HEK293 (cell line): ENCODE measurements around the gene DSEL.

Experiments used
- CTCF ChIA-PET: fragments of 350-600 bp; formaldehyde crosslinking; extraction: SDS; loops from one replicate; lab custom pipeline; 2021; ENCODE audit warnings: antibody characterized with exemption; lab: Yijun Ruan, JAX
- POLR2A ChIA-PET: fragments of 300-600 bp; formaldehyde crosslinking; extraction: SDS; loops from one replicate; lab custom pipeline; 2020; ENCODE audit warnings: antibody characterized with exemption, inconsistent platforms; lab: Yijun Ruan, JAX
- H3K27ac ChIP-seq: fragments of 200-500 bp; sonication (Bioruptor generic); 2 replicates; pipeline ENCODE4 v1.5.1; 2014; ENCODE audit warnings: low read depth, low read length, control low read depth, inconsistent platforms; ENCODE audit errors: extremely low read depth
- H3K36me3 ChIP-seq, 2 experiments: fragments of 200-500 bp in 1 of 2; sonication (Bioruptor generic) in 1 of 2; 1 replicate in 1 of 2; 2 replicates in 1 of 2; pipeline ENCODE4 v1.5.1; 2014 to 2017; ENCODE audit warnings: inconsistent platforms in 2 of 2, low read length in 2 of 2; ENCODE audit not compliant: control insufficient read depth in 2 of 2, insufficient read depth in 1 of 2
- H3K4me1 ChIP-seq: fragments of 200-500 bp; sonication (Bioruptor generic); 2 replicates; pipeline ENCODE4 v1.5.1; 2014; ENCODE audit warnings: mild to moderate bottlenecking, low read length, inconsistent platforms; ENCODE audit not compliant: control insufficient read depth, insufficient read depth
- H3K4me3 ChIP-seq: 2 replicates; pipeline ENCODE4 v1.5.1; 2011; ENCODE audit warnings: low read depth, mild to moderate bottlenecking, control low read depth, low read length, moderate library complexity
- H3K9me3 ChIP-seq: fragments of 200-500 bp; sonication (Bioruptor generic); 2 replicates; pipeline ENCODE4 v1.5.1; 2014; ENCODE audit warnings: low read depth, low read length, inconsistent platforms; ENCODE audit not compliant: control insufficient read depth, insufficient read depth
- IKZF3 ChIP-seq: fragments of 450-650 bp; IDR thresholded peaks from 2 replicates; pipeline ENCODE4 v1.5.0; 2018; ENCODE audit warnings: missing biosample characterization, mild to moderate bottlenecking, missing genetic modification characterization, moderate library complexity
- KLF7 ChIP-seq: fragments of 450-650 bp; formaldehyde crosslinking; IDR thresholded peaks from 2 replicates; pipeline ENCODE4 v1.5.1; 2016; ENCODE audit warnings: missing biosample characterization, missing genetic modification characterization, borderline replicate concordance
- OSR2 ChIP-seq: fragments of 450-650 bp; formaldehyde crosslinking; IDR thresholded peaks from 2 replicates; pipeline ENCODE4 v1.5.1; 2016; ENCODE audit warnings: missing biosample characterization, missing genetic modification characterization
- SP7 ChIP-seq: fragments of 450-650 bp; formaldehyde crosslinking; IDR thresholded peaks from 2 replicates; pipeline ENCODE4 v1.5.1; 2016; ENCODE audit warnings: missing biosample characterization, missing genetic modification characterization
- ZBTB20 ChIP-seq: fragments of 450-650 bp; formaldehyde crosslinking; IDR thresholded peaks from 2 replicates; pipeline ENCODE4 v1.5.1; 2016; ENCODE audit warnings: missing biosample characterization, missing genetic modification characterization
- ZBTB8A ChIP-seq: fragments of 450-650 bp; formaldehyde crosslinking; IDR thresholded peaks from 2 replicates; pipeline ENCODE4 v1.5.1; 2016; ENCODE audit warnings: missing biosample characterization, missing genetic modification characterization
- ZNF114 ChIP-seq: fragments of 450-650 bp; formaldehyde crosslinking; IDR thresholded peaks from 2 replicates; pipeline ENCODE4 v1.5.0; 2017; ENCODE audit warnings: missing biosample characterization, missing genetic modification characterization
- ZNF16 ChIP-seq: fragments of 450-650 bp; formaldehyde crosslinking; IDR thresholded peaks from 2 replicates; pipeline ENCODE4 v1.5.1; 2016; ENCODE audit warnings: low read depth, missing biosample characterization, missing genetic modification characterization
- ZNF24 ChIP-seq: fragments of 450-650 bp; formaldehyde crosslinking; IDR thresholded peaks from 2 replicates; pipeline ENCODE4 v1.5.1; 2016; ENCODE audit warnings: missing biosample characterization, missing genetic modification characterization
- ZNF302 ChIP-seq: fragments of 450-650 bp; formaldehyde crosslinking; IDR thresholded peaks from 2 replicates; pipeline ENCODE4 v1.5.1; 2016; ENCODE audit warnings: missing biosample characterization, missing genetic modification characterization, low read depth
- ZNF366 ChIP-seq: fragments of 450-650 bp; formaldehyde crosslinking; conservative IDR thresholded peaks from 2 replicates; pipeline ENCODE4 v1.5.1; 2016; ENCODE audit warnings: missing biosample characterization, missing genetic modification characterization
- ZNF394 ChIP-seq: fragments of 450-650 bp; formaldehyde crosslinking; IDR thresholded peaks from 2 replicates; pipeline ENCODE4 v1.5.1; 2016; ENCODE audit warnings: missing biosample characterization, missing genetic modification characterization, mild to moderate bottlenecking, moderate library complexity, borderline replicate concordance
- ZNF530 ChIP-seq: fragments of 450-650 bp; formaldehyde crosslinking; IDR thresholded peaks from 2 replicates; pipeline ENCODE4 v1.5.1; 2016; ENCODE audit warnings: low read depth, missing biosample characterization, missing genetic modification characterization
- ZNF548 ChIP-seq: fragments of 450-650 bp; formaldehyde crosslinking; IDR thresholded peaks from 2 replicates; pipeline ENCODE4 v1.5.1; 2016; ENCODE audit warnings: missing biosample characterization, missing genetic modification characterization
- ZNF549 ChIP-seq: fragments of 450-650 bp; IDR thresholded peaks from 2 replicates; pipeline ENCODE4 v1.5.1; 2018; ENCODE audit warnings: missing biosample characterization, missing genetic modification characterization, mild to moderate bottlenecking, inconsistent platforms, moderate library complexity
- ZNF555 ChIP-seq: fragments of 450-650 bp; formaldehyde crosslinking; conservative IDR thresholded peaks from 2 replicates; pipeline ENCODE4 v1.5.1; 2017; ENCODE audit warnings: missing biosample characterization, mild to moderate bottlenecking, missing genetic modification characterization, inconsistent platforms
- ZNF610 ChIP-seq: fragments of 450-650 bp; formaldehyde crosslinking; IDR thresholded peaks from 2 replicates; pipeline ENCODE4 v1.5.1; 2016; ENCODE audit warnings: missing biosample characterization, missing genetic modification characterization, borderline replicate concordance
- ZNF624 ChIP-seq: fragments of 450-650 bp; formaldehyde crosslinking; IDR thresholded peaks from 2 replicates; pipeline ENCODE4 v1.5.1; 2017; ENCODE audit warnings: missing biosample characterization, missing genetic modification characterization
- ZNF629 ChIP-seq: fragments of 450-650 bp; formaldehyde crosslinking; IDR thresholded peaks from 2 replicates; pipeline ENCODE4 v1.5.1; 2017; ENCODE audit warnings: missing biosample characterization, missing genetic modification characterization
- ZNF660 ChIP-seq: fragments of 450-650 bp; IDR thresholded peaks from 2 replicates; pipeline ENCODE4 v1.5.1; 2018; ENCODE audit warnings: missing biosample characterization, mild to moderate bottlenecking, missing genetic modification characterization
- ZNF670 ChIP-seq: fragments of 450-650 bp; formaldehyde crosslinking; IDR thresholded peaks from 2 replicates; pipeline ENCODE4 v1.5.1; 2016; ENCODE audit warnings: missing biosample characterization, missing genetic modification characterization, low read depth
- ZNF830 ChIP-seq: fragments of 450-650 bp; IDR thresholded peaks from 2 replicates; pipeline ENCODE4 v1.5.0; 2018; ENCODE audit warnings: missing biosample characterization, missing genetic modification characterization, low read depth, mild to moderate bottlenecking, moderate library complexity
- ZSCAN16 ChIP-seq: fragments of 450-650 bp; formaldehyde crosslinking; IDR thresholded peaks from 2 replicates; pipeline ENCODE4 v1.5.1; 2016; ENCODE audit warnings: missing biosample characterization, missing genetic modification characterization
- TF ChIP-seq, protein P1 (sequence below): fragments of 450-650 bp; formaldehyde crosslinking; IDR thresholded peaks from 2 replicates; pipeline ENCODE4 v1.5.1; 2016; ENCODE audit warnings: missing biosample characterization, missing genetic modification characterization
- TF ChIP-seq, protein P2 (sequence below): fragments of 450-650 bp; formaldehyde crosslinking; IDR thresholded peaks from 2 replicates; pipeline ENCODE4 v1.5.1; 2016; ENCODE audit warnings: missing biosample characterization, missing genetic modification characterization
- TF ChIP-seq, protein P3 (sequence below): fragments of 450-650 bp; formaldehyde crosslinking; IDR thresholded peaks from 2 replicates; pipeline ENCODE4 v1.5.1; 2016; ENCODE audit warnings: missing biosample characterization, missing genetic modification characterization
- TF ChIP-seq, protein P4 (sequence below): fragments of 450-650 bp; formaldehyde crosslinking; IDR thresholded peaks from 2 replicates; pipeline ENCODE4 v1.5.1; 2016; ENCODE audit warnings: missing biosample characterization, missing genetic modification characterization
- TF ChIP-seq, protein P5 (sequence below): fragments of 450-650 bp; formaldehyde crosslinking; IDR thresholded peaks from 2 replicates; pipeline ENCODE4 v1.5.1; 2017; ENCODE audit warnings: missing biosample characterization, missing genetic modification characterization
- TF ChIP-seq, protein P6 (sequence below): sonication (generic); formaldehyde crosslinking; IDR thresholded peaks from 2 replicates; pipeline ENCODE4 v1.8.1; 2022; ENCODE audit warnings: mild to moderate bottlenecking, moderate library complexity, missing genetic modification reagents

DSEL gene

DNA sequence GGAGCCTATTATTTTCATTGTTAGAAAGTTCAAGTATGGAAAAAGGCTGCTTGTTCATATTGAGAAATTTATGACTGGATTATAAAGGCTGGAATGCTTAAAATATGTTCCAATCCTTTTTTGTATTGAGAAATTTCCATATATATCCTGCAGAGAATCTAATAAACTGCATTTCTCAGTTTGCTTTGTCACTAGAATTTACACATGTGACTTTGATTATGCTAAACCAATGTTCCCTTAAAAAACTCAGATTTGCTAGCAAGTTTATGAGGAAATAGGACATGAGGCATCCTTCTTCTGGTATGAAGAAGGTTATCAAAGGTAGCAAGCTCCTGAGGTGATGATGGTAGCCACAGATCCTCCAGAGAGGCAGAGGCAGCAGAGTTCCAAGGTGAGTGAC lies 29.2 kb upstream of the DSEL start (continued):
- TF ChIP-seq, protein P1, sequence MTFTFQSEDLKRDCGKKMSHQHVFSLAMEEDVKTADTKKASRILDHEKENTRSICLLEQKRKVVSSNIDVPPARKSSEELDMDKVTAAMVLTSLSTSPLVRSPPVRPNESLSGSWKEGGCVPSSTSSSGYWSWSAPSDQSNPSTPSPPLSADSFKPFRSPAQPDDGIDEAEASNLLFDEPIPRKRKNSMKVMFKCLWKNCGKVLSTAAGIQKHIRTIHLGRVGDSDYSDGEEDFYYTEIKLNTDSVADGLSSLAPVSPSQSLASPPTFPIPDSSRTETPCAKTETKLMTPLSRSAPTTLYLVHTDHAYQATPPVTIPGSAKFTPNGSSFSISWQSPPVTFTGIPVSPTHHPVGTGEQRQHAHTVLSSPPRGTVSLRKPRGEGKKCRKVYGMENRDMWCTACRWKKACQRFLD (tag by site-specific recombination): no peak
- no peak for TF ChIP-seq ZNF670
- TF ChIP-seq, protein P2, sequence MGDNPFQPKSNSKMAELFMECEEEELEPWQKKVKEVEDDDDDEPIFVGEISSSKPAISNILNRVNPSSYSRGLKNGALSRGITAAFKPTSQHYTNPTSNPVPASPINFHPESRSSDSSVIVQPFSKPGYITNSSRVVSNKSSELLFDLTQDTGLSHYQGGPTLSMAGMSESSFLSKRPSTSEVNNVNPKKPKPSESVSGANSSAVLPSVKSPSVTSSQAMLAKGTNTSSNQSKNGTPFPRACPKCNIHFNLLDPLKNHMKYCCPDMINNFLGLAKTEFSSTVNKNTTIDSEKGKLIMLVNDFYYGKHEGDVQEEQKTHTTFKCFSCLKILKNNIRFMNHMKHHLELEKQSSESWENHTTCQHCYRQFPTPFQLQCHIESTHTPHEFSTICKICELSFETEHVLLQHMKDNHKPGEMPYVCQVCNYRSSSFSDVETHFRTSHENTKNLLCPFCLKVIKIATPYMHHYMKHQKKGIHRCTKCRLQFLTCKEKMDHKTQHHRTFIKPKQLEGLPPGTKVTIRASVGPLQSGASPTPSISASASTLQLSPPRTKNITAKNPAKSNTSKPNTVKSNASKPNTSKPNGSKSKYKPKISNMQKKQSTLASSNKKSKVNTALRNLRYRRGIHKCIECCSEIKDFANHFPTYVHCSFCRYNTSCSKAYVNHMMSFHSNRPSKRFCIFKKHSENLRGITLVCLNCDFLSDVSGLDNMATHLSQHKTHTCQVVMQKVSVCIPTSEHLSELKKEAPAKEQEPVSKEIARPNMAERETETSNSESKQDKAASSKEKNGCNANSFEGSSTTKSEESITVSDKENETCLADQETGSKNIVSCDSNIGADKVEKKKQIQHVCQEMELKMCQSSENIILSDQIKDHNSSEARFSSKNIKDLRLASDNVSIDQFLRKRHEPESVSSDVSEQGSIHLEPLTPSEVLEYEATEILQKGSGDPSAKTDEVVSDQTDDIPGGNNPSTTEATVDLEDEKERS: no peak
- TF ChIP-seq ZNF830: no peak
- no peak for TF ChIP-seq OSR2
- no peak for TF ChIP-seq ZNF394
- TF ChIP-seq, protein P3, sequence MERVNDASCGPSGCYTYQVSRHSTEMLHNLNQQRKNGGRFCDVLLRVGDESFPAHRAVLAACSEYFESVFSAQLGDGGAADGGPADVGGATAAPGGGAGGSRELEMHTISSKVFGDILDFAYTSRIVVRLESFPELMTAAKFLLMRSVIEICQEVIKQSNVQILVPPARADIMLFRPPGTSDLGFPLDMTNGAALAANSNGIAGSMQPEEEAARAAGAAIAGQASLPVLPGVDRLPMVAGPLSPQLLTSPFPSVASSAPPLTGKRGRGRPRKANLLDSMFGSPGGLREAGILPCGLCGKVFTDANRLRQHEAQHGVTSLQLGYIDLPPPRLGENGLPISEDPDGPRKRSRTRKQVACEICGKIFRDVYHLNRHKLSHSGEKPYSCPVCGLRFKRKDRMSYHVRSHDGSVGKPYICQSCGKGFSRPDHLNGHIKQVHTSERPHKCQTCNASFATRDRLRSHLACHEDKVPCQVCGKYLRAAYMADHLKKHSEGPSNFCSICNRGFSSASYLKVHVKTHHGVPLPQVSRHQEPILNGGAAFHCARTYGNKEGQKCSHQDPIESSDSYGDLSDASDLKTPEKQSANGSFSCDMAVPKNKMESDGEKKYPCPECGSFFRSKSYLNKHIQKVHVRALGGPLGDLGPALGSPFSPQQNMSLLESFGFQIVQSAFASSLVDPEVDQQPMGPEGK (tag by site-specific recombination): no peak
- no peak for TF ChIP-seq ZNF530
- no peak for TF ChIP-seq ZNF24 (tag by site-specific recombination)

DNA sequence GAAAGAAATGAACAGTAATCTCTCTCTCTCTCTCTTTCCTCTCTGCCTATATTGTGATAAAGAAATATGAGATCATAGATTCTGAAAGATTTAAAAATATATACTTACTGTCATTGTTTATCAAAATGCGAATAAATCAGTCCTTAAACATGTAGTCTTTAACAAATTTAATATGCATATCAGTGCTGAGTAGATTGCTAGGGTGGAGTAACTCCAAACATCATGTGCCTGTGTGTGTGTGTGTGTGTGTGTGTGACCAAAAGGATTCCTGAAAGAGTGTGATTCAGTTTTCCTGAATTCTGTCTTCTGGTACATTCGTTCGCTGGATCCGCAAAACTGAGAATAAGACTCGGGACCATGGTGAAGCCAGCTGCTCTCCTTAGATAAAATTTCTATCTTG lies 24.0 kb upstream of the DSEL start:
- Histone ChIP-seq H3K27ac (no peak overlapping the region), H3K36me3 (no peaks in the 10 kb centered on the region), H3K9me3 (no peaks in the 10 kb centered on the region), H3K4me1 (no peaks in the 10 kb centered on the region), H3K4me3 (no peak overlapping the region)
- CTCF ChIA-PET: no interaction called here
- POLR2A ChIA-PET: interaction anchor here (0.7 kb wide), 1 partner anchor 167 kb away, joined by 3 read pairs; no protein-coding TSS in a partner anchor
- TF ChIP-seq ZBTB20 (tag by site-specific recombination) (no peak), ZNF302 (tag by site-specific recombination) (no peak), ZNF629 (no peak), ZNF114 (tag by site-specific recombination) (no peak), ZNF366 (tag by site-specific recombination) (no peak), ZNF548 (no peak), ZBTB8A (tag by site-specific recombination) (no peak), ZNF610 (tag by site-specific recombination) (no peak), ZNF555 (tag by site-specific recombination) (no peak), KLF7 (tag by site-specific recombination) (no peak), ZSCAN16 (tag by site-specific recombination) (no peak), ZNF624 (tag by site-specific recombination) (no peak), ZNF16 (tag by site-specific recombination) (no peak), SP7 (no peak), ZNF660 (tag by site-specific recombination) (no peak), ZNF549 (tag by site-specific recombination) (no peak), IKZF3 (tag by site-specific recombination) (no peak)
- TF ChIP-seq, protein P4, sequence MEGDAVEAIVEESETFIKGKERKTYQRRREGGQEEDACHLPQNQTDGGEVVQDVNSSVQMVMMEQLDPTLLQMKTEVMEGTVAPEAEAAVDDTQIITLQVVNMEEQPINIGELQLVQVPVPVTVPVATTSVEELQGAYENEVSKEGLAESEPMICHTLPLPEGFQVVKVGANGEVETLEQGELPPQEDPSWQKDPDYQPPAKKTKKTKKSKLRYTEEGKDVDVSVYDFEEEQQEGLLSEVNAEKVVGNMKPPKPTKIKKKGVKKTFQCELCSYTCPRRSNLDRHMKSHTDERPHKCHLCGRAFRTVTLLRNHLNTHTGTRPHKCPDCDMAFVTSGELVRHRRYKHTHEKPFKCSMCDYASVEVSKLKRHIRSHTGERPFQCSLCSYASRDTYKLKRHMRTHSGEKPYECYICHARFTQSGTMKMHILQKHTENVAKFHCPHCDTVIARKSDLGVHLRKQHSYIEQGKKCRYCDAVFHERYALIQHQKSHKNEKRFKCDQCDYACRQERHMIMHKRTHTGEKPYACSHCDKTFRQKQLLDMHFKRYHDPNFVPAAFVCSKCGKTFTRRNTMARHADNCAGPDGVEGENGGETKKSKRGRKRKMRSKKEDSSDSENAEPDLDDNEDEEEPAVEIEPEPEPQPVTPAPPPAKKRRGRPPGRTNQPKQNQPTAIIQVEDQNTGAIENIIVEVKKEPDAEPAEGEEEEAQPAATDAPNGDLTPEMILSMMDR (tag by site-specific recombination): no peak
- TF ChIP-seq, protein P5, sequence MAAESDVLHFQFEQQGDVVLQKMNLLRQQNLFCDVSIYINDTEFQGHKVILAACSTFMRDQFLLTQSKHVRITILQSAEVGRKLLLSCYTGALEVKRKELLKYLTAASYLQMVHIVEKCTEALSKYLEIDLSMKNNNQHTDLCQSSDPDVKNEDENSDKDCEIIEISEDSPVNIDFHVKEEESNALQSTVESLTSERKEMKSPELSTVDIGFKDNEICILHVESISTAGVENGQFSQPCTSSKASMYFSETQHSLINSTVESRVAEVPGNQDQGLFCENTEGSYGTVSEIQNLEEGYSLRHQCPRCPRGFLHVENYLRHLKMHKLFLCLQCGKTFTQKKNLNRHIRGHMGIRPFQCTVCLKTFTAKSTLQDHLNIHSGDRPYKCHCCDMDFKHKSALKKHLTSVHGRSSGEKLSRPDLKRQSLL (tag by site-specific recombination): no peak
- TF ChIP-seq, protein P6, sequence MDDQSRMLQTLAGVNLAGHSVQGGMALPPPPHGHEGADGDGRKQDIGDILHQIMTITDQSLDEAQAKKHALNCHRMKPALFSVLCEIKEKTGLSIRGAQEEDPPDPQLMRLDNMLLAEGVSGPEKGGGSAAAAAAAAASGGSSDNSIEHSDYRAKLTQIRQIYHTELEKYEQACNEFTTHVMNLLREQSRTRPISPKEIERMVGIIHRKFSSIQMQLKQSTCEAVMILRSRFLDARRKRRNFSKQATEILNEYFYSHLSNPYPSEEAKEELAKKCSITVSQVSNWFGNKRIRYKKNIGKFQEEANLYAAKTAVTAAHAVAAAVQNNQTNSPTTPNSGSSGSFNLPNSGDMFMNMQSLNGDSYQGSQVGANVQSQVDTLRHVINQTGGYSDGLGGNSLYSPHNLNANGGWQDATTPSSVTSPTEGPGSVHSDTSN: no peak
